Activated T-cell treated with anti-CD3 and anti-CD28 coated beads, Interleukin-2, amount 50 U/mL, for 4 hours (primary cell): Measurements from ENCODE around the gene MAST3. TPM values are rescaled to one million over a fixed set of nuclear protein-coding genes. Genes with fewer than 3 reads are reported as not detected.
A peak's percentile ranks its signal among the peaks of the same experiment; 100 is the strongest.
"Not testable (repeated sequence)": the region's sequence is repeated elsewhere in the genome, so short reads cannot be mapped to it uniquely, and the experiment has no call there.

Experiments
- ATAC-seq, 2 donors: fragments of 200-7000 bp; cut with Tn5 transposase; one replicate each; pipeline ENCODE4 v1.10.0; 2021
- DNase-seq: peaks from one replicate; pipeline ENCODE4 v3.0.0-alpha.2; 2020
- H3K27me3 Mint-ChIP-seq: one replicate; pipeline ENCODE4 v1.8.0; 2021; ENCODE audit warnings: low read depth, mixed read lengths
- H3K36me3 Mint-ChIP-seq: one replicate; pipeline ENCODE4 v1.8.0; 2022; ENCODE audit warnings: mixed read lengths; ENCODE audit not compliant: insufficient read depth
- H3K4me1 Mint-ChIP-seq: one replicate; pipeline ENCODE4 v1.8.0; 2021; ENCODE audit warnings: low read depth, mixed read lengths
- H3K4me3 Mint-ChIP-seq: one replicate; pipeline ENCODE4 v1.8.0; 2021; ENCODE audit warnings: mild to moderate bottlenecking, moderate library complexity, mixed read lengths
- H3K9me3 Mint-ChIP-seq: one replicate; pipeline ENCODE4 v1.8.0; 2021; ENCODE audit warnings: mixed read lengths
- total RNA-seq, 3 donors: library from RNA; stranded (reverse); gene quantifications; one replicate each; pipeline ENCODE4 v1.2.1, GENCODE V29; 2021

MAST3 gene
- total RNA-seq, 3 donors from 2014 or later, result 10.4 to 11.1 (median 10.7) TPM

DNA sequence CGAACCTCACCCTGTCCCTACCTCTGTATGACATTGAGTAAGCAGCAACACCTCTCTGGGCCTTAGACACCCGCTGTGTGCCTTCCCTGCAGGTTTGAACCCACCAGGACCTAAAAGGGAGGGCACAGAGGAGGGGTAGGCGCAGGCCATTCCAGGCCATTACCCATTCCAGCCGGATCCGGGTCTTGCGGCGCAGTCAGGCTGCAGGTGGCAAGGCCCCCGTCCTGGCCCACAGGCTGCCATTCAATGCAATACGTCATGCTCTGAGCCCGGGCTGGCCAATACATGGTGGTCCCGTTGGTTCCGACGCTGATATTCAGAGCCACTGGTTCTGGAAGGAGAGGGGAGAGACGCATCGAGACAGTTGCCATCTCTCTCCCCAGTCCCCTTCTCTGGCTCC, 28.2 kb upstream of the MAST3 start:
- Mint-ChIP-seq H3K27me3 (no peaks in the 10 kb centered on the region), H3K9me3 (no peaks in the 10 kb centered on the region), H3K36me3 (peaks cover 20% of the 10 kb centered on the region), H3K4me1 (peaks cover 10% of the 10 kb centered on the region), H3K4me3 (no peak overlapping the region)
- DNase-seq (no peak), ATAC-seq (no peak)

DNA sequence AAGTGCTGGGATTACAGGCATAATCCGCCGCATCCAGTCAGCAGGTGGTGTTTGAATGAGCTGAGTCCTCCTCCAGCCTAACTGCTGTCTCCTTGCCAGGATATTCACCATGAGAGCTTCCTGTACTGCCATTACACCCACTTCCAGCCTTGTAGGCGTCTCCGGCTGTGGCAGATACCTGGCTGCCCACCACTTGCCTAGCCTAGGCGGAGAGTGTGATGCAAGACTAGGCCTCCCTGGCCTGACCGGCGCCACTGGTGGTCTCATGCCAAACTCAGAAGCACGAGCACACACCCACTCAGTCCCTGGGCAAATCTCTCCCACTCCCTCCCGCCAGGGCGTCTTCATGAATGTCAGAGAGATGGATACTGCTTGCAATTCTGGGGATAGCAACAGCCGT, 27.4 kb upstream of the MAST3 start:
- H3K36me3 Mint-ChIP-seq, result peaks cover 14% of the 10 kb centered on the region
- no peaks in the 10 kb centered on the region for H3K9me3 Mint-ChIP-seq
- H3K4me1 Mint-ChIP-seq, result peaks cover 10% of the 10 kb centered on the region
- DNase-seq (no peak), ATAC-seq (no peak)
- no peak overlapping the region for H3K4me3 Mint-ChIP-seq
- no peaks in the 10 kb centered on the region for H3K27me3 Mint-ChIP-seq

DNA sequence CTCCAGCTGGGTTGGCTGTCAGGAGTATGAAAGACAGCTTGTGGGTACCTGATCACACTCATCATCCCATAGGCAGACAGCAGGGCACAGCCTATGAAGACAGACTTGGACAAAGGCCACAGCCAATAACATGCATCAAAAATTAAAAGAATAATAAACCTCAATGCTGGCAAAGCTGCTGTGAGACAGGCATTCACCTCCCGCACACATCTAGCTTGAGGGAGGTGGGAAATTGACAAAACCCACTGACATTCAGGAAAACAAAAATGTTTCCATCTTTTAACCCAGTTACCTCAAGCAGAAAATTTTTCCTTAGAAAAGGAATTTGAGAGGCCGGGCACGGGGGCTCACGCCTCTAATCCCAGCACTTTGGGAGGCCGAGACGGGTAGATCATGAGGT, 25.2 kb upstream of the MAST3 start:
- ATAC-seq (no peak), DNase-seq (no peak)
- Mint-ChIP-seq H3K4me1 (peaks cover 10% of the 10 kb centered on the region), H3K9me3 (no peaks in the 10 kb centered on the region), H3K4me3 (no peak overlapping the region), H3K27me3 (no peaks in the 10 kb centered on the region), H3K36me3 (peaks cover 20% of the 10 kb centered on the region)

DNA sequence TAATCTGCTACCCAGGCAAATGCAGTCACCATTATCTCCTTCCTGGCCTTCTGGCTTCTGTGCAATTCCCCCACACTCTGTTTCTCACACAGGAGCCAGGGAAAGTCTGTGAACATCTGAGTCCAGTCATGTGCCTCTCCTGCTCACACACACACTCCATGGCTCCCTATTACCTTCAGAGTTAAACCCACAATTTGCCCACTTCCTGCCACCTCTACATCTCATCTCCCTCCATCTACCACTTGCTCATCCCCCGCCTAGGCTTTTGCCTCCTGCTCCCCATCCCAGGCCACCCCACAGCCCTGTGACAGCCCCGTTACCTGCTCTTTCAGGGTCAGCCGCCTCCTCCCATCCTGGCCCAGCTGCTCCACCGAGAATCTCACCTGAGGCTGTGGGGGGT, 24.4 kb upstream of the MAST3 start:
- DNase-seq (no peak), ATAC-seq (no peak)
- H3K9me3 Mint-ChIP-seq, result no peaks in the 10 kb centered on the region
- H3K27me3 Mint-ChIP-seq, result no peaks in the 10 kb centered on the region
- peaks cover 26% of the 10 kb centered on the region for H3K36me3 Mint-ChIP-seq
- no peak overlapping the region for H3K4me3 Mint-ChIP-seq
- H3K4me1 Mint-ChIP-seq, result peaks cover 10% of the 10 kb centered on the region

DNA sequence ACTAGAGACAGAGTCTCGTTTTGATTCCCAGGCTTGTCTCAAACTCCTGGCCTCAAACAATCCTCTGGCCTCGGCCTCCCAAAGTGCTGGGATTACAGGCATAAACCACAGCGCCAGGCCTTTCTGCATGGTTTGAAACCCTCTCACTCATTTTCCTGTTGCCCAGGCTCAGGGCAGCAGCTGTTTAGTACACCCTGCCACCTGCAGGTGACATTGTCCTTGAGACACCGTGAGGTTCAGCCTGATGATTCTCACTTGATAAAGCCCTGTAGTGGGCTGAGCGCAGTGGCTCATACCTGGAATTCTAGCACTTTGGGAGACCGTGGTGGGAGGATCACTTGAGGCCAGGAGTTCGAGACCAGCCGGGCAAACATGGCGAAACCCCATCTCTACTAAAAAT, 23.4 kb upstream of the MAST3 start:
- DNase-seq, result no peak
- Mint-ChIP-seq H3K4me1 (peaks cover 10% of the 10 kb centered on the region), H3K27me3 (no peaks in the 10 kb centered on the region), H3K4me3 (no peak overlapping the region), H3K9me3 (no peaks in the 10 kb centered on the region), H3K36me3 (peaks cover 27% of the 10 kb centered on the region)
- no peak for ATAC-seq

DNA sequence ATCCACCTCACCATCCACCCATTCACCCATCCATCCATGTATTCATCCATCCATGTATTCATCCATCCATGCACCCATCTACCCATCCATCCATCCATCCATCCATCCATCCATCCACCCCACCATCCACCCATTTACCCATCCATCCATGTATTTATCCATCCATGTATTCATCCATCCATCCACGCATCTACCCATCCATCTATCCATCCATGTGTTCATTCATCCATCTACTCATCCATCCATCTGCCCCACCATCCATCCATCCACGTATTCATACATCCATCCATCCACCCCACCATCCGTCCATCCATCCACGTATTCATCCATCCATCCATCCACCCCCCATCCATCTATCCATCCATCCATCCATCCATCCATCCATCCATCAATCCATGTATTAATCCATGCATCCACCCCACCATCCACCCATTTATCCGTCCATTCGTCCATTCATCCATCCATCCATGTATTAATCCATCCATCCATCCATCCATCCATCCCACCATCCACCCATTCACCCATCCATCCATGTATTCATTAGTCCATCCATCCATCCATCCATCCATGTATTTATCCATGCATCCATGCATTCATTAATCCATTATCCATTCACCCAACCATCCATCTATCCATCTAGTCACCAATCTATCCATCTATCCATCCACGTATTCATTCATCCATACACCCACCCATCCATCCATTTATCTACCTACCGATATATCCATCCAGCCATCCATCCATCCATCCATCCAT, 13.5 kb upstream of the MAST3 start:
- H3K27me3 Mint-ChIP-seq, result no peaks in the 10 kb centered on the region
- H3K9me3 Mint-ChIP-seq, result no peaks in the 10 kb centered on the region
- H3K36me3 Mint-ChIP-seq, result peaks cover 16% of the 10 kb centered on the region
- no peak for DNase-seq
- no peak for ATAC-seq
- H3K4me3 Mint-ChIP-seq, result no peak overlapping the region
- H3K4me1 Mint-ChIP-seq, result peaks cover 45% of the 10 kb centered on the region

DNA sequence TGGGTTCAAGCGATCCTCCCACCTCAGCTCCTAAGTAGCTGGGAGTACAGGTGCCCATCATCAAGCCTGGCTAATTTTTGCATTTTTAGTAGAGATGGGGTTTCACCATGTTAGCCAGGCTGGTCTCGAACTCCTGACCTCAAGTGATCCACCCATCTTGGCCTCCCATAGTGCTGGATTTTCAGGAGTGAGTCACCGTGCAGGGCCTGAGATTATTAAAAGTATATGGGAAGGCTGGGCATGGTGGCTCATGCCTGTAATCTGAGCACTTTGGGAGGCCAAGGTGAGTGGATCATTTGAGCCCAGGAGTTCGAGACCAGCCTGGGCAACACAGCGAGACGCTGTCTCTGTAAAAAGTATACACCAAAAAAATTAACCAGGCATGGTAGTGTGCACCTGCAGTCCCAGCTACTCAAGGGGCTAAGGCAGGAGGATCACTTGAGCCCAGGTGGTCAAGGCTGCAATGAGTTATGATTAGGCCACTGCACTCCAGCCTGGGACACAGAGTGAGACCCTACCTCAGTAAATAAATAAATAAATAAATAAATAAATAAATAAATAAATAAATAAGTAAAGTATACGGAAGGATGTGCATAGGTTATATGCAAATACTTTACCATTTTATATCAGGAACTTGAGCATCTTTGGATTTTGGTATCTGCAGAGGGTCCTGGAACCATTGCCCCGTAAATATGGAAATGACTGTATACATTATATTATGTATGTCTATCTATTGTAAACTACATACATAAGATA, 11.7 kb upstream of the MAST3 start:
- ATAC-seq (no peak), DNase-seq (no peak)
- Mint-ChIP-seq H3K9me3 (no peaks in the 10 kb centered on the region), H3K4me1 (peaks cover 63% of the 10 kb centered on the region), H3K4me3 (peak overlapping the region; percentile 92), H3K27me3 (no peaks in the 10 kb centered on the region), H3K36me3 (peaks cover 11% of the 10 kb centered on the region)

DNA sequence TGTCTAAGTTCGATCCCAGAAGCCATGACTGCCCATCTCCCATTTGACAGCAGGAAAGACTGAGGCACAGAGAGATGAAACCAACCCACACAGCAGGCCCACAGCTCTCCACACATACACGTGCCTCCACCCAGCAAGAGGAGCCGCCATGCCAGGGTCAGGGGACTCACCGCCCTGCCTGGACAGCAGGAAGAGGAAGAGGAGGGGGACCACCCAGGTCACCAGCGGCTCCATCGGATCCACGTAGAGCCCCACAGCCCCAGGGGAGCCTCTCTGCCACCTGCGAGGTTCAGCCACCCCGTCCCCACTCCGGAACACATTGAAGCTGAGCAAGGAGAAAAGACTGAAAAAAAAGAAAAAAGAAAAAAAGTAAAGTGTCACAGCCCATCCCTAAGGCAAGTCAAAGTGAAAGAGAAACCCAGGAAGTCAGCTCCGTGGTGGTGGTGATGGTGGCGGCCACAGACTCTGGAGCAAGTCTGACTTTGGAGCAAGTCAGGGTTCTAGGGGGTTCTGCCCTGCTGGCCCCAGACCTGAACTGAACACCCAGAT, 10.9 kb upstream of the MAST3 start, which contains the start of gene IL12RB1:
Gene IL12RB1 (minus strand): TSS at position 345 of the 549 bp plus-strand sequence. CDS start 111 bp downstream, at position 234.
- H3K9me3 Mint-ChIP-seq, result no peaks in the 10 kb centered on the region
- H3K4me1 Mint-ChIP-seq, result peaks cover 70% of the 10 kb centered on the region
- peaks cover 11% of the 10 kb centered on the region for H3K36me3 Mint-ChIP-seq
- DNase-seq (no peak), ATAC-seq (peak; percentile 59 to 62)
- H3K4me3 Mint-ChIP-seq, result peak within 1 kb of the TSS; percentile 92
- no peaks in the 10 kb centered on the region for H3K27me3 Mint-ChIP-seq

DNA sequence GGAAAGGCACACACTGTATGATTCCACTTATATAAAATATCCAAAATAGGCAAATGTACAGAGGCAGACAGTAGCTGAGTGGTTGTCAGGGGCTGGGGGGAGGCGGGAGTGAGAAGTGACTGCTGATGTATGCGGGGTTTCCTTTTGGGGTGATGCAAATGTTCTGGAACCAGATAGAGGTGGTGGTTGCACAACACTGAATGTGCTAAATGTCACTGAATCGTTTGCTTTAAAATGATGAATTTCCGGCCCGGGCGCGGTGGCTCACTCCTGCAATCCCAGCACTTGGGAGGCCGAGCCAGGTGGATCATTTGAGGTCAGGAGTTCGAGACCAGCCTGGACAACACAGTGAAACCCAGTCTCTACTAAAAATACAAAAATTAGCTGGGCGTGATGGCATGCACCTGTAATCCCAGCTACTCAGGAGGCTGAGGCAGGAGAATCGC, 8.5 kb upstream of the MAST3 start:
- not testable (repeated sequence) for H3K9me3 Mint-ChIP-seq, H3K36me3 Mint-ChIP-seq, H3K27me3 Mint-ChIP-seq, H3K4me3 Mint-ChIP-seq
- ATAC-seq (peak; percentile 67 to 76), DNase-seq (peak; percentile 57)
- H3K4me1 Mint-ChIP-seq, result peaks cover 69% of the 10 kb centered on the region

DNA sequence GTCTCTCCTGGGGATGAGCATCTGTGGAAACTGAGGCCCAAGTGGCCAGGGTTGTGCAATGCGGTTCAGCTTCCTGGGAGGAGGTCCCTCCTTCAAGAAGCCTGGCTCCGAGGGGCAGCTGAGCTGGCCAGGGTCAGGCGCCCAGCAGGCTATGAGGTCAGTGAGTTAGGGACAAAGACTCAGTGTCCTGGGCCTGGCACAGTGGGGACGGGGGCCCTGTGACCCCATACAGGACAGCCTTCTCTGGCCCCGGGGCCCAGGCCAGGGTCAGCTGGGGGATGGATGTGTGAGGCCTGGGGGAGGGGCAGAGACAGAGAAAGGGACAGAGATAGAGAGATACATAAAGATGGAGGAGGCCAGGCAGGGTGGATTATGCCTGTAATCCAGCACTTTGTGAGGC, 7.9 kb upstream of the MAST3 start:
- no peak for ATAC-seq
- DNase-seq, result no peak
- peaks cover 63% of the 10 kb centered on the region for H3K4me1 Mint-ChIP-seq
- H3K9me3 Mint-ChIP-seq, result no peaks in the 10 kb centered on the region
- H3K36me3 Mint-ChIP-seq, result no peaks in the 10 kb centered on the region
- H3K27me3 Mint-ChIP-seq, result no peaks in the 10 kb centered on the region
- H3K4me3 Mint-ChIP-seq, result no peak overlapping the region

DNA sequence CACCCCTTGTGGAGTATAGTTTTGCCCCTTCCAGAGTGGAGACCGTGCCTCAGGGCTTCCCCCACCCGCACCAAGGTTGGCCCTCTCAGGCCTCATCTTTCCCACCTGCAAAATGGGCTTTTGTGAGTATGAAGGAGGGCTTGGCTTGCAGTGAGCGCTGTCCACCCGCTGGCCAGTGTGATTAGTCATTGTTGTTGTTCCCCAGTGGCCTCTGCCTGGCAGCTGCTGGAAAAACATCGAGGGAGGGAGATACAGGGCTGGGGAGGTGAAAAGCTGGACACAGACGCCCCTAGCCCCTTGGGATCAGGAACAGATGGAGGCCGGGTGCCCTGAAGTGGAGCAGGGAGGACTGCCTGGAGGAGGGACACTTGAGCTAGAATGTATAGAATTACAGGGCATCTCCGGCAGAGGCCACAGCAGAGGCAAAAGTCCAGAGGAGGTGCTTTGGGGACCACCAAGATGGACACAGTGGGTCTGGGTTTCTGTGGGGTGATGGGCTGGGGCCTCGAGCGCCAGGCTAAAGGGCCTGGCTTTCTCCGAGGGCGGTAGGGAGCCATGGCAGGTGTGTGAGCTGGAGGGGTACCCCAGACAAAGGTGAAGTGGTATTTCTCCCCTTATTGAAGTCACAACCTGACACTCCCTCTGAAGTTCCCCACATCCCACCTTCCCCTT, 6.9 kb upstream of the MAST3 start:
- DNase-seq (no peak), ATAC-seq (no peak)
- H3K4me3 Mint-ChIP-seq, result peak overlapping the region; percentile 27
- H3K9me3 Mint-ChIP-seq, result no peaks in the 10 kb centered on the region
- no peaks in the 10 kb centered on the region for H3K36me3 Mint-ChIP-seq
- peaks cover 56% of the 10 kb centered on the region for H3K4me1 Mint-ChIP-seq
- no peaks in the 10 kb centered on the region for H3K27me3 Mint-ChIP-seq

DNA sequence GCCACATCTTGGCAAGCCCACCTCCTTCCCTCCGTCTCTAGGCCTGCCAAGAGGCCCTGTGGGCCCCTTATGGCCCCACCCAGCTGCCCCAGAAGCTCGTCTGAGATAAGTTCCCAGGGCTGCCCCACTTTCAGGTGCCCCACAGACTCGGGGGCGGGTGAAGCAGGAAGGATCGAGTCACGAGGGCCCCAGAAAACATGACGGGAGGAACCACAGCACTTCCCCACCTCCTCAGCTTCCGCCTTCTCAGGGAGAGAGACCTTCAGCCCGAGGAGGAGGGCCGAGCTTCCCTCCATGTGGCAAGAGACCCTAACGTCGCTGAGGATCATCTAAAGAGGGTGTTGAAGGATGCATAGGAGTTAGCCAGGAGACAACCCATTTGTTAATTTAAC, 6.4 kb upstream of the MAST3 start:
- H3K9me3 Mint-ChIP-seq, result no peaks in the 10 kb centered on the region
- H3K36me3 Mint-ChIP-seq, result no peaks in the 10 kb centered on the region
- DNase-seq, result peak; percentile 80
- peak; percentile 70 to 77 for ATAC-seq
- H3K27me3 Mint-ChIP-seq, result no peaks in the 10 kb centered on the region
- H3K4me1 Mint-ChIP-seq, result peaks cover 54% of the 10 kb centered on the region
- peak overlapping the region; percentile 27 for H3K4me3 Mint-ChIP-seq

DNA sequence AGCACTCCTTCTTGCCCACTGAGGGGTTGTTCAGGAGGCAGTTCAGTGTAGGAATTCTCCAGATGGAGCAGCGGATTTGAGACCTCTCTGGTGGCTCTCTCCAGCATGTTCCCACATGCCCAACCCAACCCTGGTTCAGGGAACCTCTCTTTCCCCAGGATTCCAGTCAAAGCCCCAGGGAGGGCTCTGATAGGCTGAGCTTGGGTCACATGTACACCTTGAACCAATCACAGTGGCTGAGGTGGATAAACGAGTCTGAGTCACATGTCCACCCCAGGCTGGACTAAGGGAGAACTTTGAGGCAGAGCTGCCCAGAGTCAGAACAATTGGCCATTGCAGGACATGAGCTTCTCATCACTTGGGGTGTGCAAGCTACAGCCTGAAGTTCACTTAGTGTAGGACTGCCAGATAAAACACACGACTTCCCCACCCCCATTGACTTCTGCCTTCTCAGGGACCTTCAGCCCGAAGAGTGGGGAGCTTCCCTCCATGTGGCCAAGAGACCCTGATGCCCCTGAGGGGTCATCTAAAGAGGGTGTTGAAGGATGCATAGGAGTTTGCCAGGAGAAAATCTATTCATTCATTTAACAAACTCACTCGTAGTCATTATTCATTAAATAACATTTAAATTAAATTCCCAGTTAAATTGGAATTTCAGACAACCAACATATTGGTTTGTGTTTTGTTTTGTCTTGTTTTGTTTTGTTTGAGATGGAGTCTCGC, 4.0 kb upstream of the MAST3 start:
- no peaks in the 10 kb centered on the region for H3K36me3 Mint-ChIP-seq
- H3K4me1 Mint-ChIP-seq, result peaks cover 48% of the 10 kb centered on the region
- no peaks in the 10 kb centered on the region for H3K27me3 Mint-ChIP-seq
- H3K4me3 Mint-ChIP-seq, result no peak overlapping the region
- ATAC-seq, result no peak
- no peak for DNase-seq
- no peaks in the 10 kb centered on the region for H3K9me3 Mint-ChIP-seq

DNA sequence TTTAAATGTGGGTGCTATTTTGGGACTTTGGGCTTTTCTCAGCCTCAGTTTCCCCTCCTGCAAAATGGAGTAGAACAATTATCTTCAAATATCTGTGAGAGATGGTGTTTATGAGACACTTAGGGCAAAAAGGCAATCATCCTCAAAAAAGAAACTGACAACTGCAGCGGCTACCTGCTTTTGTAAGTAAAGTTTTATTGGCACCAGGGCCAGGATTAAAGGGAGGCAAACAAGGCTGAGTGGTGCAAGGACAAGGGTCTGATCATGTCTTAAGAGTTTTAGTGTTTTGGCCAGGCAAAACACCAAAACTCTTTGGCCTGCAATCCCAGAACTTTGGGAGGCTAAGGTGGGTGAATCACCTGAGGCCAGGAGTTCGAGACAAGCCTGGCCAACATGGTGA, 1.3 kb upstream of the MAST3 start:
- H3K4me1 Mint-ChIP-seq, result peaks cover 33% of the 10 kb centered on the region
- no peaks in the 10 kb centered on the region for H3K36me3 Mint-ChIP-seq
- no peaks in the 10 kb centered on the region for H3K27me3 Mint-ChIP-seq
- H3K9me3 Mint-ChIP-seq, result no peaks in the 10 kb centered on the region
- ATAC-seq (no peak), DNase-seq (no peak)
- H3K4me3 Mint-ChIP-seq, result no peak overlapping the region
